ENCODE results near the gene PACS2. TPM values are rescaled to one million over a fixed set of nuclear protein-coding genes. Genes with fewer than 3 reads are reported as not detected.
"Not testable (repeated sequence)": the region's sequence is repeated elsewhere in the genome, so short reads cannot be mapped to it uniquely, and the experiment has no call there.

Gene PACS2
- total RNA-seq, 1 experiment from 2014 or later: 72.5 TPM

- Histone ChIP-seq H2BK5ac (ENCODE audit: insufficient read length, low read length) (no peak overlapping the region), H3K9ac (ENCODE audit: extremely low read depth, insufficient read length, low read length) (no peak overlapping the region), H3K27me3 (ENCODE audit: insufficient read depth, low read length) (no peaks in the 10 kb centered on the region), H3K27ac (ENCODE audit: insufficient read length, low read depth, low read length) (no peak overlapping the region), H2BK120ac (ENCODE audit: low read depth, low read length, poor library complexity, severe bottlenecking) (no peak overlapping the region), H4K8ac (replicated peaks; ENCODE audit: insufficient read length, low read depth, low read length) (no peak overlapping the region), H3K9me3 (ENCODE audit: control insufficient read depth, low read depth, low read length) (no peaks in the 10 kb centered on the region), H3T11ph (ENCODE audit: low read length) (no peak overlapping the region), H3K79me2 (ENCODE audit: insufficient read depth, low read length) (no peaks in the 10 kb centered on the region), H3K4me1 (ENCODE audit: insufficient read depth, low read length) (no peaks in the 10 kb centered on the region), H3K23me2 (ENCODE audit: insufficient read length, low read depth, low read length, poor library complexity, severe bottlenecking) (no peaks in the 10 kb centered on the region), H2BK12ac (ENCODE audit: insufficient read length, low read depth, low read length) (no peak overlapping the region), H3K14ac (ENCODE audit: insufficient read depth, low read length) (no peak overlapping the region), H2AK5ac (ENCODE audit: insufficient read length, low read length) (no peak overlapping the region), H3K56ac (ENCODE audit: insufficient read length, low read depth, low read length) (no peak overlapping the region), H4K91ac (ENCODE audit: insufficient read length, low read depth, low read length) (no peak overlapping the region), H4K5ac (ENCODE audit: insufficient read length, low read depth, low read length) (no peak overlapping the region), H3K4ac (ENCODE audit: low read depth, low read length) (no peak overlapping the region), H4K20me1 (ENCODE audit: control insufficient read depth, insufficient read depth, insufficient read length) (no peaks in the 10 kb centered on the region), H2AFZ (ENCODE audit: low read length) (no peak overlapping the region), H3K4me2 (ENCODE audit: insufficient read depth, insufficient read length, low read length) (no peak overlapping the region), H3K18ac (ENCODE audit: insufficient read length, low read depth, low read length) (no peak overlapping the region), H3K23ac (ENCODE audit: insufficient read length, low read depth, low read length) (no peak overlapping the region), H2BK20ac (ENCODE audit: low read depth, low read length, poor library complexity, severe bottlenecking) (no peak overlapping the region), H2BK15ac (ENCODE audit: low read depth, low read length) (no peak overlapping the region), H3K79me1 (ENCODE audit: insufficient read depth, low read depth, low read length, poor library complexity, severe bottlenecking) (no peaks in the 10 kb centered on the region)
- DNase-seq: peak; percentile 21
- Mint-ChIP-seq H3K4me1 (peaks cover 0 to 4% of the 10 kb centered on the region in 2 experiments; a peak in 2 of 4 replicates), H3K27ac (peak overlapping the region in 2 of 3 experiments; percentile 61 to 78; a peak in 3 of 7 replicates), H3K9me3 (no peaks in the 10 kb centered on the region), H3K27me3 (ENCODE audit: low read depth) (no peaks in the 10 kb centered on the region), H3K36me3 (ENCODE audit: insufficient read depth in 1 of 3, low read depth in 3 of 3) (no peaks in the 10 kb centered on the region; a peak in 1 of 7 replicates), H3K4me3 (no peak overlapping the region; a peak in 1 of 5 replicates)
- no peak for TF ChIP-seq CTCF (conservative IDR thresholded peaks at IDR 0.05)
- WGBS (ENCODE audit: extremely low coverage, insufficient read length, low lambda C conversion rate): no CpG with 5 or more reads among the region's 16 CpGs
These were observed 39.1 kb upstream of the PACS2 start for GRCh38 chr14:105275267-105275946.

- not testable (repeated sequence) for H3K23me2 ChIP-seq (ENCODE audit: insufficient read length, low read depth, low read length, poor library complexity, severe bottlenecking); H4K5ac ChIP-seq (ENCODE audit: insufficient read length, low read depth, low read length); H2BK120ac ChIP-seq (ENCODE audit: low read depth, low read length, poor library complexity, severe bottlenecking); H3K79me2 ChIP-seq (ENCODE audit: insufficient read depth, low read length); H4K20me1 ChIP-seq (ENCODE audit: control insufficient read depth, insufficient read depth, insufficient read length); H2AK5ac ChIP-seq (ENCODE audit: insufficient read length, low read length); H4K91ac ChIP-seq (ENCODE audit: insufficient read length, low read depth, low read length); H3K79me1 ChIP-seq (ENCODE audit: insufficient read depth, low read depth, low read length, poor library complexity, severe bottlenecking); H3K23ac ChIP-seq (ENCODE audit: insufficient read length, low read depth, low read length); H3K4me3 Mint-ChIP-seq; H3K27ac Mint-ChIP-seq; H2BK15ac ChIP-seq (ENCODE audit: low read depth, low read length); H3K9me3 ChIP-seq (ENCODE audit: control insufficient read depth, low read depth, low read length); H2BK20ac ChIP-seq (ENCODE audit: low read depth, low read length, poor library complexity, severe bottlenecking); H2BK12ac ChIP-seq (ENCODE audit: insufficient read length, low read depth, low read length); H3K4ac ChIP-seq (ENCODE audit: low read depth, low read length); H3K4me2 ChIP-seq (ENCODE audit: insufficient read depth, insufficient read length, low read length); H3K27me3 Mint-ChIP-seq (ENCODE audit: low read depth); H3K27me3 ChIP-seq (ENCODE audit: insufficient read depth, low read length); H3K9me3 Mint-ChIP-seq; H3K36me3 Mint-ChIP-seq (ENCODE audit: insufficient read depth in 1 of 3, low read depth in 3 of 3); H3K18ac ChIP-seq (ENCODE audit: insufficient read length, low read depth, low read length); H3K9ac ChIP-seq (ENCODE audit: extremely low read depth, insufficient read length, low read length); H3K56ac ChIP-seq (ENCODE audit: insufficient read length, low read depth, low read length); DNase-seq; H3K4me1 ChIP-seq (ENCODE audit: insufficient read depth, low read length); H3K27ac ChIP-seq (ENCODE audit: insufficient read length, low read depth, low read length); H3K14ac ChIP-seq (ENCODE audit: insufficient read depth, low read length); H4K8ac ChIP-seq (replicated peaks; ENCODE audit: insufficient read length, low read depth, low read length); H2BK5ac ChIP-seq (ENCODE audit: insufficient read length, low read length); H2AFZ ChIP-seq (ENCODE audit: low read length); H3T11ph ChIP-seq (ENCODE audit: low read length)
- no CpG with 5 or more reads among the region's 4 CpGs for WGBS (ENCODE audit: extremely low coverage, insufficient read length, low lambda C conversion rate)
- peaks cover 8 to 12% of the 10 kb centered on the region in 2 experiments for H3K4me1 Mint-ChIP-seq
These were observed 37.1 kb upstream of the PACS2 start for GRCh38 chr14:105277448-105277847.
